BE2C (cell line): ENCODE results near the gene LRRC57.

ENCODE experiments used
- DNase-seq: peaks from one replicate; pipeline ENCODE4 v3.0.0-alpha.2; 2020
- H3K27me3 ChIP-seq: fragments of 250-450 bp; sonication (Bioruptor Pico); 2 replicates; pipeline ENCODE4 v1.5.1; 2020; ENCODE audit warnings: mild to moderate bottlenecking
- H3K36me3 ChIP-seq: fragments of 250-450 bp; sonication (Bioruptor Pico); 2 replicates; pipeline ENCODE4 v1.5.1; 2020; ENCODE audit warnings: mild to moderate bottlenecking
- H3K4me1 ChIP-seq: fragments of 250-450 bp; sonication (Bioruptor Pico); 2 replicates; pipeline ENCODE4 v1.5.1; 2020
- H3K4me3 ChIP-seq: 2 replicates; pipeline ENCODE4 v1.5.1; 2011; ENCODE audit warnings: low read depth, low read length
- H3K9me3 ChIP-seq: fragments of 250-450 bp; sonication (Bioruptor Pico); 2 replicates; pipeline ENCODE4 v1.5.1; 2020
- TF ChIP-seq, protein P1 (sequence below): IDR thresholded peaks from 2 replicates; pipeline ENCODE4 v1.5.1; 2012; ENCODE audit warnings: mild to moderate bottlenecking, low read depth, low read length

LRRC57 gene

DNA sequence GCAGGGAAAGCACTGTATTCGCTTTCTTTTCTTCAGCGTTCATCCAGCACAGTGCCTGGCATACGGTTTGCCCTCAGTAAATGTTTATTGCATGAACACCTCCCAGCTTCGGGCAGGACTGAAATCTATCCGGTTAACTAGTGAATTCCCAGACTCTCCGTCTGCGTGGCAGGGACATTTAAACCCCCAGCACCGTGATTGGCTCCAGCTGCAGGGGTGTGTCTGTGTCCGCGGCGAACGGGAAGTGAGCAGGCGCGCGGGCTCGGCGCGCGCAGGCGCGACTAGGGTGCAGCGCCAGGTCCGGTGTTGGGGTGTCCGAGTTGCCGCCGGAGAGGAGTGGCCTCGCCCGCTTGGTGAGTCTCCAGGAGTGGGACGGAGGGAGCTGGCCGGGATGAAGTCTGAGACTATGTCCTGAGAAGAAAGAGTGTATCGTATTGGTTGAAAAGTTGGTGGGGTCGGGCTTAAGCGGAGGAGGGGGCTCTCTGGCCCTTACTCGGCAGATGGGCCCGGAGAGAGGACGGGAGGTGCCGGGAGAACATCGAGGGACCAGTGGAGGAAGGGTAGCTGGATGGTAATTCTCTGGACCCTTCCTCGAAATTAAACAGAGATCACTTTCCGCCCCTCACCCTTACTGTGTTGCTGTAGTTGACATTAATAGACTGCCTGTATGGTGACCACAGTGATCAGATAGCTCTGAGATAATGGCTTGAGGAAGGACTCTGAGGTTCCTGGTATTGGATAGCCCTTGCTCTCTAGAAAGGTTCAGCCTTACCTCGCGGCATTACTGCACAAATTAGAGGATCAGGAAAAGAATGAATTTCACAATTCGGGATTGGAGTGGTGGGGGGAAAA is 53.0 kb downstream of the LRRC57 start, which contains the start of gene SNAP23:
TSS of gene SNAP23 (plus strand) at position 274 of the 852 bp plus-strand sequence. CDS start 16,213 bp downstream, outside the sequence.
- peaks cover 4% of the 10 kb centered on the region; the same call in 1 of the 2 replicates for H3K4me1 ChIP-seq
- H3K9me3 ChIP-seq: no peaks in the 10 kb centered on the region
- H3K27me3 ChIP-seq: no peaks in the 10 kb centered on the region
- H3K36me3 ChIP-seq: no peaks in the 10 kb centered on the region
- TF ChIP-seq, protein P1, sequence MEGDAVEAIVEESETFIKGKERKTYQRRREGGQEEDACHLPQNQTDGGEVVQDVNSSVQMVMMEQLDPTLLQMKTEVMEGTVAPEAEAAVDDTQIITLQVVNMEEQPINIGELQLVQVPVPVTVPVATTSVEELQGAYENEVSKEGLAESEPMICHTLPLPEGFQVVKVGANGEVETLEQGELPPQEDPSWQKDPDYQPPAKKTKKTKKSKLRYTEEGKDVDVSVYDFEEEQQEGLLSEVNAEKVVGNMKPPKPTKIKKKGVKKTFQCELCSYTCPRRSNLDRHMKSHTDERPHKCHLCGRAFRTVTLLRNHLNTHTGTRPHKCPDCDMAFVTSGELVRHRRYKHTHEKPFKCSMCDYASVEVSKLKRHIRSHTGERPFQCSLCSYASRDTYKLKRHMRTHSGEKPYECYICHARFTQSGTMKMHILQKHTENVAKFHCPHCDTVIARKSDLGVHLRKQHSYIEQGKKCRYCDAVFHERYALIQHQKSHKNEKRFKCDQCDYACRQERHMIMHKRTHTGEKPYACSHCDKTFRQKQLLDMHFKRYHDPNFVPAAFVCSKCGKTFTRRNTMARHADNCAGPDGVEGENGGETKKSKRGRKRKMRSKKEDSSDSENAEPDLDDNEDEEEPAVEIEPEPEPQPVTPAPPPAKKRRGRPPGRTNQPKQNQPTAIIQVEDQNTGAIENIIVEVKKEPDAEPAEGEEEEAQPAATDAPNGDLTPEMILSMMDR: no peak
- H3K4me3 ChIP-seq: peak within 1 kb of the TSS; percentile 87
- peak; percentile 92 for DNase-seq

DNA sequence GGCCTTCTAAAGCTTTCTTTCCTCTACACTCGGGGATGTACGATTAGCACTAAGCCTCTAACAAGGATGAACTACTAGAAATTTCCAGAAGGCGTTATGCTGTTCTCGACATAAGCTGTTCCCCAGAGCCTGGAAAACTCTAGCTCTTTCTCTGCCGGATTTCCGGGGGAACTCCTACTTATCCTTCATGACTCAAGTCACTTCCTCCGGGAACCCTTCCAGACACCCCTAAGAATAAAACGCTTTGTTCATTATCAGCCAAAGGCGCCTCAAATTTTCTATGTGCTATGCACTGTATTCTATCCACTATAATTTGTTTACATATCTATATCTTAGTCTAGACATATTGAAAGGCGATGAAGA is 53.6 kb downstream of the LRRC57 start:
- Histone ChIP-seq H3K9me3 (no peaks in the 10 kb centered on the region), H3K4me3 (peak overlapping the region; percentile 87), H3K27me3 (no peaks in the 10 kb centered on the region), H3K36me3 (no peaks in the 10 kb centered on the region), H3K4me1 (peaks cover 4% of the 10 kb centered on the region; the same call in 1 of the 2 replicates)
- TF ChIP-seq, protein P1: no peak
- DNase-seq: no peak

DNA sequence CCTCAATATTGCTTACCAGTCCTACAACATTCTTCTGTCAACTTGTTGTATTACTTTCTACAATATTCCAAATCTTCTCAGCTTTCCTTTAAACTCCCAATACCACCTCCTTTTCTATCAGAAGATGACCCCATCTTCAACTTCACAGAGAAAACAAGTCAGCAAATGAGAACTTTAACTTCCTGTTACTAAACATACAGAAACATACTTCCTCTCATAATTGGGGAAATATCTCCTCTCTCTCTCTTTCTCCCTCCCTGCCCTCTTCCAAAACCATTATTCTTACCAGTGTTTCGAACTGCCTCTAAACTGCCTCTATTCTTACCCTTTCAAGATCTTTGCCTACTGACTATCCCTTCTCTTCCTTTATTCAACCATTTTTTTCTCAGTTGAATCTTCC is 54.9 kb downstream of the LRRC57 start:
- Histone ChIP-seq H3K27me3 (no peaks in the 10 kb centered on the region), H3K4me3 (no peak overlapping the region), H3K36me3 (no peaks in the 10 kb centered on the region), H3K9me3 (no peaks in the 10 kb centered on the region), H3K4me1 (no peaks in the 10 kb centered on the region; the same call in 1 of the 2 replicates)
- DNase-seq: no peak
- TF ChIP-seq, protein P1: no peak

DNA sequence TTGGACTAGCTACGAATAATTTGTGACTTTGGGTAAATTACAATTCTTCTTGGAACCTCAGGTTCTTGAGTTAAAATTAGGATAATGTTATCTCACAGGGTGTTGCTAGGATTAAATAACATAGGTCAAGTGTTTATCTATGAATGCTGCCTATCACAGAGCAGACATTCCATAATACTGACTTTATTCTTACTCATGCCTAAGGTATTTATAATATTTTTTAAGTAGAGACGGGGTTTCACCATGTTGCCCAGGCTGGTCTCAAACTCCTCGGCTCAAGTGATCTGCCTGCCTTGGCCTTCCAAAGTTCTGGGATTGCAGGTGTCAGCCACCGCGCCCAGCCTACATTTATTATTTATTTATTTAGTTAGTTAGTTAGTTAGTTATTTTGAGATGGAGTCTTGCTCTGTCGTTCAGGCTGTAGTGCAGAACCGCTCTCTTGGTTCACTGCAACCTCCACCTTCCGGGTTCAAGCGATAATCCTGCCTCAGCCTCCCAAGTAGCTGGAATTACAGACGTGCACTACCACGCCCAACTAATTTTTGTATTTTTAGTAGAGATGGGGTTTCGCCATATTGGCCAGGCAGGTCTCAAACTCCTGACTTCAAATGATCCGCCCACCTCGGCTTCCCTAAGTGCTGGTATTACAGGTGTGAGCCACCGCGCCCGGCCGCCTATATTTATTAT is 56.9 kb downstream of the LRRC57 start:
- Histone ChIP-seq H3K9me3 (no peaks in the 10 kb centered on the region), H3K4me3 (peak overlapping the region; percentile 74), H3K27me3 (no peaks in the 10 kb centered on the region), H3K4me1 (no peaks in the 10 kb centered on the region; the same call in 1 of the 2 replicates), H3K36me3 (no peaks in the 10 kb centered on the region)
- TF ChIP-seq, protein P1: no peak
- DNase-seq: no peak

DNA sequence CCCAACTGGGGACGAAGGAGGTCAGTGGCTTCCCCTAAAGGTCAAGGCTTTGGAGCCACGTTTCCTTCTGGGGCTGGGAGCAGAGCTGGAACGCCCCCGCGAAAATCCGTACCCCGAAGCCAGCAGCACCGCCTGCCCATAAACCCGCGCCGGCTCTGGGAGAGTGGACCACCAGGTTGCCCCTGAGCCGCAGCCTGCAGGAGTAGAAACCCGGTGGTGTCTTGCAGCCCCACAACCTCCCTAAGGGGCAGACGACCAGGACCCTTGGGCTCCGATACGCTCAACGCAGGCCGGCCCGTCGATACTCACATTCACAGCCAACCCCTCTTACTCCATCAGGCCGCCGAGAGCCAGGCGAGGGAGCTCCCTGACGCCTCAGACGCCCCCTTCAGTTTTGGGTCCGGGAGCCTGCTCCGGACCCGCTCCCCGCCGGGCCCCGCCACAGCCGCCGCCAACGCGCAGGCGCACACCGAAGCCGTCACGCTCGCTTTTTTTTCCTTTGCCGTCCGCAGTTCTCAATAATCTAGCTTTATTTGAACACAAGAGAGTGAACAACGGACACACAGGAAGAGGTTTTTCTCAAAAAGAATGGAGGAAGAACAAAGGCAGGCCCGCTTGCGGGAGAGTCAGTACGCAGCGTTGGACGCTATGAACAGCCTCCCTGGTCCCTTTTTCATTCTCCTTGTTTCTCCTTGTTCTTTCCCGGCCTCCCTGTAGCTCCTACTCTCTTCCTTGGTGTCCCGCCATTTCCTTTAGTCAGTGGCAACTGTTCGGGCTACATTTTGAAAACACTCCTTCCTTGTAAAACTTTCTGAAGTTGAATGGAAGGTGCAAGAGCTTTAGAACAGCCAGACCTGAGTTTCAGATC is 57.7 kb downstream of the LRRC57 start, which contains the start of gene ZNF106:
TSS of gene ZNF106 (minus strand) at position 471 of the 868 bp plus-strand sequence. CDS start 18,852 bp downstream, outside the sequence.
- H3K27me3 ChIP-seq: no peaks in the 10 kb centered on the region
- TF ChIP-seq, protein P1: no peak
- no peaks in the 10 kb centered on the region for H3K36me3 ChIP-seq
- H3K9me3 ChIP-seq: no peaks in the 10 kb centered on the region
- peak within 1 kb of the TSS; percentile 74 for H3K4me3 ChIP-seq
- peak; percentile 88 for DNase-seq
- H3K4me1 ChIP-seq: no peaks in the 10 kb centered on the region; the same call in 1 of the 2 replicates
